SIG-M5 treated with dmso at 0.1 percent for 504 hours (cell line): ENCODE measurements around the gene ROR1.
"Not testable (repeated sequence)": the region's sequence is repeated elsewhere in the genome, so short reads cannot be mapped to it uniquely, and the experiment has no call there.

ENCODE experiments used
- DNase-seq: peaks from one replicate; lab custom pipeline; 2025; ENCODE audit not compliant: unreplicated experiment; lab: John Stamatoyannopoulos, UW

The ROR1 gene

DNA sequence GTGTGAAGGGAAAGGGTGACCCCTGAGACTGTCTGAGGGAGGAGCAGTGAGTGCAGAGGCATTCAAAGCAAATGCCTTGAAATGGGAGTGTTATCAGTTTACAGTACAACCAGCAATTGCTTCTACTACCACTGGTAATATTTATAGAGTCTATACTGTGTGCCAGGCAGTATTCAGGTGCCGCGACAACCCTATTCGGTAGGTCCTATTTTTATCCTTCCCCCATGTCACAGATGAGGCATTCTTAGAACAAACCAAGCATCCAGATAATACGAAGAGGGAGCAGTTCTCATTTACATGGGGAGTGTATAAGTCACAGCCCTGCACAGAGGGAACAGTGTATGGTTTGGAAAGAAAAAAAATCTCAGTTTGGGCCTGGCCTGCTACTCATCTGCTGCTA lies 18.3 kb downstream of the ROR1 start:
- DNase-seq = no peak

DNA sequence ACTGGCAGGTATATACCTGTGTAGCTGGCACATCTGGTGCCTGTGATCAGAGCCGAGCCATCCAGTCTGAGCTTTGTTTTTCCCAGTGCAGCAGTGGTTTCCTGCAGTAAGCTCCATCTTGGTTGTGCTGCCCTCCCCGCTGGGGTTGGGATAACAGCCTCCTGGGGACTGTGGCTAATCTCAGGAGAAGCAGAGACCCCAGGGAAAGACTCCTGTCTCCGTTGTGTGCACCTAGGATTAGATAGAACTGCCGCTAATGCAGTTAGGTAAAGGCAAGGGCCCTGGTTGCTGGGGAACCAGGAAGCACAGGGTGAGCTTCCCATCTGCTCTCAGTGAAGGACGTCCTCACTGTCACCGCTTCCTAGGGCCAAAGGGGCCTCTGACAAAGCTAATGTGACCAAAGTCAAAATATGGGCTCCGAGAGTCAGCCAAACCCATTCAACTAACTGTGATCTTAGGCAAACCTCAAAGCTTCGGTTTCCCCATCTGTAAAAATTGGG lies 20.0 kb downstream of the ROR1 start:
- DNase-seq = no peak

DNA sequence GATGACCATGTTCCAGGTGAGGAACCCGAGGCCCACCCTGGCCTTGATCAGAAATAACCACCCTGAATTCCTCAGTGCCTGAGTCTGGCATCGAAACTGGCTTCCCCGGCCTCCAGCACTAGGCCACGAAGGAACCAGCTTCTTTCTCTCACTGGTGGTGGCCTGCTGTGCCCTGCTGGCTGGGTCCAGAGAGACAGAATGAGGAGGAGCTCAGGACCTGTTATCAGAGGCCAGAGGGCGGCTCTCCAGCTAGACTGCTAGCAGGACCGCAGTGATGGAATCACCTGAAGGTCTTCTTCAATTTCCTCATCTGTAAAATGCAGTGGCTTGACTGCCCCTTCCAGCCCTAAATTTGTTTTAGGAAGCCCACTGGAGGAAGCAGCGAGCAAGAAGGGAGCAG lies 20.5 kb downstream of the ROR1 start:
- DNase-seq = no peak

DNA sequence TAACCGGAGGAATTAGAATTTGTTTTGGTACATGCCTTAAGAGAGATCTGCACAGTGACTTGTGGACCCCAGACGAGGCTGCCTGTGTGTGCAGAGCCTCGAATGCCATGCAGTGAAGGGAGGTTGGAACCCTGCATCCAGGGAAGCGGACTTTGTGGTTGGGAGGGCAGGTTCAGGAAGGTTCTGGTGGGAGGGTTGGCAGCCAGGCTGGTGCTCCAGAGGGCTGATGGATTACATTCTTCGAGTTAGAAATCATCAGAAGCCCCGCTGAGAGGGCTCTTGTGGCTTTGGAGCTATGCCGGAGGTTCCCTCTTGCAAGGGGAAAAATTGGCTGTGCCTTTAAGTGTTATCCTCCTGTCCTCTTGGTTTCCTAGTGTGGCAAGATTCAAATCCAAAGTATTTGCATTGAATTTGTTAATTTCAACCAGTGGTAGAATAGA lies 21.1 kb downstream of the ROR1 start:
- DNase-seq = no peak

DNA sequence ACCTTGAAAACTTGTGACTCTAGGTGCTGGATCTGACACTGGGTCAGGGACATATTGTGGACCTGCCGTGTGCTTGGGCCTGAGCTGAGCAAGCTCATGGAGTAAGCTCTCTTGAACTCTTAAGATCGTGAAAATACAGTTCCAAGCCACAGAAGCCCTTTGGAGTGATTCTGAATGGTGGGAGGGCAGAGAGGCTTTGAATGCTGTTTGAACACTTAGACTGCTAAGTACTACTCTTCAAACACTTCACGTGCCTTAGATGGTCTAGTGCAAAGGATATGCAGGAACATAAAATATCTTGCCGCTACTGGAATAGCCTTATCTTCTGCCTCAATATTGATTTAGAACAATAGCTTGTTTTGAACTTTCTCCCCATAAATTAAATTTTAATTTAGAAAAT lies 21.6 kb downstream of the ROR1 start:
- DNase-seq = no peak

DNA sequence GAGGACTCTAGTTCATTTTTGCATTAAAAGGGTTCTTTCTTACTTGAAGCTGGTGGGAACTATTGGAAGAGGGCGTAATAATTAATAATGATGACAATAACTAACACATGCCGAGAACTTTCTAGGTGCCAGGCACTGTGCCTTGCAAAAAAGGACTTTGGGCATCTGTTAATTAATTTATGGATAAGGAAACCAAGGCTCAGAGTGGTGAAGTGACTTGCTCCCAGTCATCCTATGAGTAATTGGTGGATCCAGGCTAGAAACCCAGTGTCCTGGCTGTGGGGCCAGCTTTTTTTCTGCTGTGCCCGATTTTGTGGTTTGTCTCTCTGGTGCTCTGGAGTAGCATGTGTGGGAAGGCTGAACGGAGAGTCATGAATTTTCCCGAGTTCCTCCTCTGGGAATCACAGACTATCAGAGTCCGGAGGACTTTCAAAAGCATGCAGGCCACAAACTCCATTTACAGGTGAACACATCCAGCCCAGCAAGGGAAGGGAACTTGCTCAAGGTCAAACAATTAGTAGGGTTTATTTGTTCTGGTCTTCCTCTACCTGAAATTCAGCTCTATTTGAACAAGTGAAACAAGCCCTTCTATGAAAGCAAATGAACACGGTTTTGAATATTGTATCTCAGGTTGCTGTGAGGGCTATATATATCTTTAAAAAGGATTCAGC lies 23.4 kb downstream of the ROR1 start:
- no peak for DNase-seq

DNA sequence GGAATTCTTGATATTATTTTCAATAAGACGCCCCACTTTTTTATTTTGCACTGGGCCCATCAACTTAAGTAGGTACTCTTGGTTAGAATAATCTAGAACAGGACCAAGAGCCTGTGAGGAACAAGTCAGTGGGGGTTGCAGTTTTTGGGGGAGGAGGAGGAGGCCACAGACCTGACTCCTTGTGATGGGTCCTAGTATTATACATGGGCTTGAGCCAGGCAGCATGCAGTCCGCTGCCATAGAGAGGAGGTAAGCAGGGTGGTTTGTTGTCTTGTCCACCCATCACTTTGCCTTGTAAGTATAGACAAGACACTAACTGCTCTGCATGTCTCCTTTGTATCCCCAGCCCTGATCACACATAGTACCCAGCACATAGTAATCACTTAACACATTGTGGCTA lies 24.5 kb downstream of the ROR1 start:
- no peak for DNase-seq

DNA sequence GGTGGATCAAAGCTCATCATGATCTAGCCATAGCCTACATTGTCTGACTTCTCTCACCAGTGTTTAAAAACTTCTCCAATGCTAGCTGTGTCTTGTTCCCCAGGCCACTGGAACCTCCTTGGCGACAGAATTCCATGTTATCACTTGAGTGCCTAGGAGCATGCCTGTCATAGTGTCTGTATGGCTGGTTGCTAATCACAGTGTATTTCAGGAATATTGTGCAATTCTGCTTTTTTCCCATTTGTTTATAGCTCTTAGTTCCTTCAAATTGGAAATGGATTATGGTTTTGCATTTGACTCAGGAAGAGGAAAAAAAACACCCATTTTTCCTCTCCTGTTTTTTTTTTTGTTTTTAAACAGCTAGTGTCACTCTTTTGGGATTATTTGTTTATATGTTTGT lies 25.5 kb downstream of the ROR1 start:
- DNase-seq = no peak

DNA sequence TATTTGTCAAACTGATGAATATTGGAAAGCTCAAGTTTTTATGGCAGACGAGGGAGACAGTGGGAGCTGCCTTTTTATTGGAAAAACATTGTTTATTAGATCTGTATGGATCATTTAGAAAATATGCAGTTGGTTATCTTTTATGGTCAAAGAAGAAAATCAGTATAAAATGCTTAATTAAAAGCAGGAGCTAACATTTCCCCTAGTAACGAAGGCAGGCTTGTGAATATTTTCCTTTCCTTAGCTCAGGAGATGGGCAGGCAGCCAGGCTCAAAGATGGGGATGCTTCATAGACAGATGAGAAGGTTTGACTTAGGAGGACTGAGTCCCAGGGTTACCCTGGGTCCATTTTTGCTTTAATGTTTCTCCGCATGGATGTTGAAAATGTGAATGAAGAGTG lies 26.0 kb downstream of the ROR1 start:
- DNase-seq = no peak

DNA sequence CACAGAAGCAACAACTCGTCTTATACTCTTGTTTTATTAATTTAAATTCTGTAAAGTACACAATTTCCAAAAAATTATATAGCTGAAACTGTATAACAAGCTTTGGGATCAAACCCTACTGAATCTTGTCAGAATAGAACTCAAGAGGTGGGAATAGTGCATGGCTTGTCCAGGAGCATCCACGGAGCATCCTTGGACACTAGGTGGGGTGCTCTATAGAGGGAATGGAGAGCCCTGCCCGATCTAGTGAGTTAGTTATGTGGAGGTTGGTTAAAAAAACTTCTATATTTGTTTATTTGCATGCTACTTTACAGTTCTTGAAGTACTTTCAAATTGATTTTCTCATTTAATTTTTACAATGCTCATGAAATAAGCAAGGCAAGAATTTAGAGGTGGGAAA lies 28.3 kb downstream of the ROR1 start:
- no peak for DNase-seq

DNA sequence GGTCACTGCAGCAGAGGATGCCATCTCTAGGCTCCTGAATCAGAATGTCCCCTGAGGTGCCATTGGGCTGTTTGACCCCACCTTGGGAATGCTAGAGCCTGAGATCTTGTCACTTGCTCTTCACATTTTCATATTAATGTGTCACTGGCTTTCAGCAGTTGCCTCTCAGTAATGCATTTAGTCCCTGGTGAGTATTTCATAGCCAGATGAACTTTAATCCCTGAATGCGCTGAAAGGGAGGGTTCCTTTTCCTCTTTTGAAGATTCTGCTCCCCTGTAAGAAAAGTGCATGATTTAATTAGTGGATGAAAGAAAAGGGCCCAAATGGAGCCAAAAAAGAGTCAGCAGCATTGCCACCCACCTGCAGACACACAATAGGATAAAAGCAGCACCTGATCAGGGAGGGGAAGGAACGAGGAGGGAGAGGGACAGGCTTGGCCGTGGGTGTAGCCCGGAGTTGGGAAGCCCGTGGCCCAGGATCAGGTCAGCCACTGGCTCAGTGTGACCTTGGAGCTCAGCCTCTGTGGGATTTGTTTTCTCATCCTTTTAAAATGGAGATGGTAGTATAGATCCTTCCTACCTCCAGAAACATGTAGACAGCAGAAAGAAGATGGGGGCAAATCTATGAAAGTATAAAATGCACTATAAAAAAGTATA lies 31.1 kb downstream of the ROR1 start:
- DNase-seq = no peak

DNA sequence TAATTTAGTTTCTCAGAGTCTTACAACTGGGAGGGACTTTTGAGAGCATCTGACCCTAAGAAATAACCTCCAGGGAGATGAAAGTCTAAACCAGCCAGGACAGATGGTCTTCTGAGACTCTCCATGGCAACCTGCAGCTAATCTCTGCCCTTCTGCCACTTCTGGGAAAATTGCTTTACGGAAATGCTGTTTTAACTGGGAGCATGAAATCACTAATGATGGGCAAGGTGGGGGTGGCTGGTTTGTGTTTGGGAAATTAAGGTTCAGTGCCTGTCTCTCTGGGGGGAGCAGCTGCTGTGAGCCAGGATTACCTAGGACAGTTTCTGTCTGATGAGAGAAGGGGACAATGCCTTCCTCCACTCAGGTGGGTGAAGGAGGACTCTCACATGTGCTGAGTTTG lies 33.2 kb downstream of the ROR1 start:
- no peak for DNase-seq

DNA sequence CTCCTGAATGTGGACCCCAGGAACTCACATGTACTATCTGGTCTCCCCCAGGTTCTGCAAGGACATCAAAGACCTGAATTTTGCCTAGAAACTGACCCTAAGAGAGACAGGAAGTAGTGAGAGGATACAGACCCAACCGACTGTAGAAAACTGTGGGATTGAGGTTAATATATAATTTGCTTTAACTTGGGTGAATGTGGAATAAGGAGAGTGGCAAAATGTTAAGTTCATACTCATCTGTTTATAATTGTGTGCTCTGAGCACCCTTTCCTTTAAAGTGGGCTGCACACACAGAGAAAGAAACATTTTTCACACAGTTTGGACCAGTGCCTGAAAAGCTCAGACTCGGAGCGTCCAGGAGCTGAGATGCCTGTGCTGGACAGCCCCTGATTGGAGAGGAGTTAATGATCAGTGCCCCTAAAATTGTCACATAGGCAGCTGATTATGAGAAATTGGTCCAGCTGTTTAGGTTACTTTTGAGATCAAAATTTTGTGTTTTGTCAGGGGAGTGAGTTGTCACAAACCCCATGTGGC lies 37.2 kb downstream of the ROR1 start:
- no peak for DNase-seq

DNA sequence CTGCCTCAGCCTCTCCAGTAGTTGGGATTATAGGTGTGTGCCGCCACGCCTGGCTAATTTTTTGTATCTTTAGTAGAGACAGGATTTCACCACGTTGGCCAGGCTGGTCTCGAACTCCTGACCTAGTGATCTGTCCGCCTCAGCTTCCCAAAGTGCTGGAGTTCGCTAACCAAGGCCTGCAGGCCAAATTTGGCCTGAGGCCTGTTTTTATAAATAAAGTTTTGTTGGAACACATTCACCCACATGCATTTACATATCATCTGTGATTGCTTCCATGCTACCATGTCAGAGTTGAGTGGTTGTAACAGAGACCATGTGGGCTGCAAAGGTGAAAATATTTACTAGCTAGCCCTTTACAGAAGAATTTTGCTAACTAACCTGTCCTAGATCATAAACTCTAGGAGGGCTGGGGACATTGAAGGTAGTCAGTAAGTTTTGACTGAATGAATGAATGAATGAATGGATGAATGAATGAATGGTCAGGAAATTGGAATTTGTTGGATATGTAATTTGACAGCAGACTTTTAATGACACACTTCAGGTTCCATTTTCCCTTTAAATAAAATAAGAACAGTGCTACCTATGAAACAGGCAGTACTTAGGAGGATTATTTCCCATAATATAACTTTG lies 38.4 kb downstream of the ROR1 start:
- no peak for DNase-seq

DNA sequence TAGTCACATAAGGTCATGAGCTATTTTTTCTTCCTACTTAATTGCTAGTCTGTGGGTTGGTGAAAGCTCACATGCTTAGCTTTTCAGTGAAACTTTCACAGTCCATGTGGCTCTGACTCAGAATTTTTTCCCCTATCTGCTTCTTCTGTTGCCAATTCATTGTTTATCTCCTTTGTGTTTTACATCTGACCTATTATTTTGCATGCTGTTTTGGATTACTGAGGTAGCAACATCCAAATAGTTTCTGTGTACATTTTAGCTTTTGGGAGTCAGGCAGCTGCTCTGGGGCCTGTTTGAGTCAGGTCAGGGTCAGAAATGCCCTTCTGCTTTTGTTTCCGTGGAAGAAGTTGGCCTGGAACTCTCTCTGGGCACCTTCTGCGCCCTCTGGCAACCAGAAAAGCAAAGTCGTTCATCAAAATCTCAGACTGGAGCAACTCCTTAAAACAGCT lies 40.0 kb downstream of the ROR1 start:
- DNase-seq = no peak

DNA sequence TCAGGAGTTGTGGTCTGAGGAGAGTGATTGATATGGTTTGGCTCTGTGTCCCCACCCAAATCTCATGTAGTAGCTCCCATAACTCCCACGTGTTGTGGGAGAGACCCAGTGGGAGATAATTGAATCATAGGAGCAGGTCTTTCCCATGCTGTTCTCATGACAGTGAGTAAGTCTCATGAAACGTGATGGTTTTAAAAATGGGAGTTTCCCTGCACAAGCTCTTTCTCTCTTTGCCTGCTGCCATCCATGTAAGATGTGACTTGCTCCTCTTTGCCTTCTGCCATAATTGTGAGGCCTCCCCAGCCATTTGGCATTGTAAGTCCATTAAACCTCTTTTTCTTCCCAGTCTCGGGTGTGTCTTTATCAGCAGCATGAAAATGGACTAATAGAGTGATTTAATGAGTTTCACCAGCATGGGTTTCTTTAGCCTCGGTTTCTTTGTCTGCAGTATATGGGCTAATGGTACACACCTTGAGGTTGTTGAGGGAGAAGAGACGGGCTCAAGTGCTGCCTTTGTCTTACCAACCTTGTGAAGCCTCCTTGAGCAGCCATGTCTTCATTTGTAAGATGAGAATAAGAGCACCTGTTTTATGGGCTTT lies 42.5 kb downstream of the ROR1 start:
- not testable (repeated sequence) for DNase-seq

DNA sequence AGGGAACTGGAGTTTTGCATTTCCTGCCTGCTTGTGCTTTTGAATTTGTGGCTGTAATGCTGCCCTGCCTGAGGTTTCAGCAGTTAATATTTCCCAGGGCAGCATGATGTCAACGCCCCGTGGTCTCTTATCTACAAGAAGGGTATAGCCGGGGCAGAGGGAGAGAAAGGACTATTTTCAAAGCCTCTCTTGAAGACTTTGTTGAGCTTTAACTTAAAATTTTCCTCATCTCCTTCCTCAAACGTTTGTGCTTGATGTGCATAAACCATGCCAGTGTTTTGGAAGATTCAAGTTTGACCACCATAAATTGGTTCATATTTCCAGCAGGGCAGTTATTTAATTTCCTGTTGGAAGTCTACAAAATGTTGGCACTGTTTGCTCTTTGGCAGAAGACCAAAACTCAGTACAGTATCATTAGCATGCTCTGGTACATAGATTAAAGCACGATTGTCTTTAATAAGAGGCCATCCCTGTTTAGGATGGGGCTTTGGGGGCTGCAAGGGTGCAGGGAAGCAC lies 43.4 kb downstream of the ROR1 start:
- no peak for DNase-seq

DNA sequence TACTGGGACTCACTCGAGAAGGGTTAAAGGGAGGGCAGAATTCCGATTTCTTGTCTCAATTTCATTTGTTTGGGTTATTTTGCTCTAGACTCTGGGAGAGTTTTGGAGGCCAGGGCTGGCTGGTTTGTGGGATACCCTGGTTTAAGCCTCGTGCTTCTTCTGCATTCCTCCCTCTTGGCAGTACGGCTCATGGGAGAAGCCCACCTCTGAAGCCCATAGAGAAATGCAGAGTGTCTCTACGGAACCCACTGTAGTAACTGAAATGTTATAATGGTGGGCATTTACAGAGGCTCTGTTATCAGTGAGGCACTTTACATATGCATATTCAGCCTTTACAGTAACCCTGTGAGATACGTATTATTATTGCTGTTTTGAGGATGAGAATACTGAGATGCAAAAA lies 43.9 kb downstream of the ROR1 start:
- no peak for DNase-seq

DNA sequence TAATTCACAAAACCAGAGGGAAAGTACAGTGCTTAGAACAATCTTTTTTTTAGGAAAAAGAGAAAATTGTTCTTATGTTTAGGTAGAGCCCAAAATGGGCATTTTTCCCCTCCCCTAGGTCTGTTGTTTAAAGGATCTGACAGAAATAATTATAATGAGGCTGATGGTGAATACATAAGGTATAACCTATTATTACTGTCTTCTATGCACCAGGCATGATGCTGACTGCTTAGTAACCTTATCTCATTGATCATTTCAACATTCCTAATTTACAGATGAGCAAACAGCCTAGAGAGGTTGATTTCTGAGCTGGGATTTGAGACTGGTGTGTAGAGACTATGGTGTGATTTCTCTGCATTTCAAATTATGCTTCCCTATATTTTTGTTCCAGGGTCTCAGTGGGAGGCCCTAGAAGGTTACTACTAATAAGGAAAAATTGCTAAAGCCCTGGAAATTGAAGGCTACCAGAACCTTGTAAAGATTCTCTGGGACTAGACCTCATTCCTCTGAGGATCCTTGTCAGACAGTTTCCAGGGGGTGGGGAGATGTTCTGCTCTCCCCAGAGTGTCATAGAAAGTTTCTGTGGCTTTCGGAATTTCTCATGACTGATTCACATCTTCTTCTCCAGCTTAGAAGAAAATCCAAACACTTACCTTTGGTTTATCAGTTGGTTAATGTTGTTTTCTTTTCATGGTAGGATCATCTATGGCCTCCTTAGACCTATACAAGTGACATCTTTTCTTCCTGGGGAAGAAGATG lies 44.9 kb downstream of the ROR1 start:
- no peak for DNase-seq

DNA sequence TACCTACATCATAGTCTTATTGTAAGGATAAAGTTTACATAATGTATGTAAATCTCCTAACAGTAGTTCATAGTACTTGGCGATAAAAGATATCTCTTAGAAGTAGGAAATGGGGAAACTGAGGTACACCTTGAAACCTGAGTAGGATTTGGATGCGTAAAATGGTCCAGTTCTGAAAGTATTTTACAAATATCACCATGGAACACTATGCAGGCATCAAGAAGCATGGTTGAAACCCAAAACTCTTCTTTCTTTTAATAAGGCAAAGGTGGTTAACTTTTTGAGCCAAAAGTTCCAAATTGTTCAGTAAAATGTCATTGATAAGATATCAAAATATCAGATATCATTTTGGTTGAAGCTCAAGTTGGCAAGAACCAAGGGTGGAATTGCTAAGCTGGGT lies 46.0 kb downstream of the ROR1 start:
- no peak for DNase-seq
